GM23338 (cell line): ENCODE results near the gene FAM78B. TPM values are rescaled to one million over a fixed set of nuclear protein-coding genes. Genes with fewer than 3 reads are reported as not detected.
A peak's percentile ranks its signal among the peaks of the same experiment; 100 is the strongest.

Source experiments
- ATAC-seq: fragments of 200-7000 bp; cut with Tn5 transposase; 3 replicates; pipeline ENCODE4 v1.9.1; 2020
- DNase-seq: peaks from one replicate; pipeline ENCODE4 v3.0.0-alpha.2; 2015; ENCODE audit warnings: low spot score
- H2AFZ ChIP-seq: fragments of 200-600 bp; sonication (generic); 2 replicates; pipeline ENCODE4 v1.8.0; 2016; ENCODE audit warnings: antibody characterized with exemption, mild to moderate bottlenecking, moderate library complexity
- H3F3A ChIP-seq: fragments of 200-600 bp; sonication (generic); replicated peaks from 2 replicates; pipeline ENCODE4 v1.8.0; 2017; ENCODE audit warnings: antibody characterized with exemption, mixed run types, low read depth
- H3K27ac ChIP-seq: fragments of 200-600 bp; sonication (generic); 2 replicates; pipeline ENCODE4 v1.6.1; 2016; ENCODE audit warnings: low read depth
- H3K27me3 ChIP-seq: fragments of 200-600 bp; sonication (generic); 2 replicates; pipeline ENCODE4 v1.8.0; 2016; ENCODE audit warnings: mild to moderate bottlenecking, mixed run types, moderate library complexity; ENCODE audit not compliant: insufficient read depth
- H3K36me3 ChIP-seq: fragments of 200-600 bp; sonication (generic); 2 replicates; pipeline ENCODE4 v1.8.0; 2016; ENCODE audit warnings: mild to moderate bottlenecking; ENCODE audit not compliant: insufficient read depth
- H3K4me1 ChIP-seq: fragments of 200-600 bp; sonication (generic); 2 replicates; pipeline ENCODE4 v1.8.0; 2016; ENCODE audit warnings: mild to moderate bottlenecking, moderate library complexity; ENCODE audit not compliant: insufficient read depth
- H3K4me2 ChIP-seq: fragments of 200-600 bp; sonication (generic); 2 replicates; pipeline ENCODE4 v1.7.1; 2017; ENCODE audit warnings: mixed run types
- H3K4me3 ChIP-seq: fragments of 200-600 bp; sonication (generic); 2 replicates; pipeline ENCODE4 v1.6.1; 2016; ENCODE audit warnings: mixed run types
- H3K79me2 ChIP-seq: fragments of 200-600 bp; sonication (generic); replicated peaks from 2 replicates; pipeline ENCODE4 v1.8.0; 2017; ENCODE audit warnings: mild to moderate bottlenecking; ENCODE audit not compliant: insufficient read depth
- H3K9me2 ChIP-seq: fragments of 200-600 bp; sonication (generic); 2 replicates; pipeline ENCODE4 v1.8.0; 2017; ENCODE audit not compliant: insufficient read depth
- H4K20me1 ChIP-seq: fragments of 200-600 bp; sonication (generic); replicated peaks from 2 replicates; pipeline ENCODE4 v1.8.0; 2017; ENCODE audit warnings: mild to moderate bottlenecking; ENCODE audit not compliant: insufficient read depth
- H3K27ac Mint-ChIP-seq: 2 replicates; pipeline ENCODE4 v1.8.0; 2020; ENCODE audit warnings: inconsistent platforms, mild to moderate bottlenecking, moderate library complexity, mixed read lengths
- H3K27me3 Mint-ChIP-seq: 3 replicates; pipeline ENCODE4 v1.8.0; 2022; ENCODE audit warnings: low read depth, mild to moderate bottlenecking, moderate library complexity, mixed read lengths, inconsistent platforms; ENCODE audit not compliant: insufficient read depth, poor library complexity
- H3K36me3 Mint-ChIP-seq: 3 replicates; pipeline ENCODE4 v1.8.0; 2021; ENCODE audit warnings: low read depth, mild to moderate bottlenecking, inconsistent platforms, moderate library complexity, mixed read lengths
- H3K4me1 Mint-ChIP-seq: 3 replicates; pipeline ENCODE4 v1.8.0; 2020; ENCODE audit warnings: mild to moderate bottlenecking, inconsistent platforms, mixed read lengths
- H3K4me3 Mint-ChIP-seq: 3 replicates; pipeline ENCODE4 v1.8.0; 2021; ENCODE audit warnings: moderate library complexity, mild to moderate bottlenecking, inconsistent platforms, mixed read lengths
- H3K9me3 Mint-ChIP-seq: 3 replicates; pipeline ENCODE4 v1.8.0; 2020; ENCODE audit warnings: moderate library complexity, mild to moderate bottlenecking, inconsistent platforms, mixed read lengths
- CREB1 ChIP-seq: fragments of 250-450 bp; sonication (Bioruptor Pico); IDR thresholded peaks from 2 replicates; pipeline ENCODE4 v1.5.0; 2020; ENCODE audit warnings: low read depth, mild to moderate bottlenecking, moderate library complexity
- EZH2 ChIP-seq: fragments of 200-600 bp; sonication (generic); IDR thresholded peaks from one replicate; pipeline ENCODE4 v1.8.0; 2017; ENCODE audit warnings: antibody characterized with exemption, mild to moderate bottlenecking, low read depth; ENCODE audit not compliant: unreplicated experiment
- EZH2phosphoT487 ChIP-seq: fragments of 200-600 bp; sonication (generic); IDR thresholded peaks from one replicate; pipeline ENCODE4 v1.8.1; 2018; ENCODE audit warnings: antibody characterized with exemption; ENCODE audit not compliant: unreplicated experiment
- NANOG ChIP-seq: IDR thresholded peaks from 2 replicates; pipeline ENCODE4 v1.6.1; 2016; ENCODE audit warnings: antibody characterized with exemption, borderline replicate concordance
- POLR2AphosphoS5 ChIP-seq: IDR thresholded peaks from 2 replicates; pipeline ENCODE4 v1.6.1; 2016; ENCODE audit warnings: antibody characterized with exemption, low read depth
- STAT1 ChIP-seq: IDR thresholded peaks from one replicate; pipeline ENCODE4 v1.6.1; 2016; ENCODE audit warnings: antibody characterized with exemption; ENCODE audit not compliant: unreplicated experiment
- ZNF114 ChIP-seq: fragments of 250-450 bp; sonication (Bioruptor Pico); IDR thresholded peaks from 2 replicates; pipeline ENCODE4 v1.5.0; 2020; ENCODE audit warnings: mild to moderate bottlenecking, moderate library complexity
- ZNF331 ChIP-seq: fragments of 250-450 bp; sonication (Bioruptor Pico); IDR thresholded peaks from 2 replicates; pipeline ENCODE4 v1.5.0; 2020; ENCODE audit warnings: low read depth, mild to moderate bottlenecking, moderate library complexity
- long read RNA-seq: library from polyadenylated mRNA; unstranded; transcript quantifications from one replicate; pipeline ENCODE4 v2.0.0, GENCODE V29; 2020; ENCODE audit not compliant: unreplicated experiment
- polyA plus RNA-seq: library from polyadenylated mRNA; unstranded; fragments of >200 nt; fragmentation: Nextera tagmentation; extraction: Ambion mirVana; gene quantifications from 2 replicates; pipeline ENCODE4 v1.2.1, GENCODE V29; 2016
- total RNA-seq: library from RNA; depleted of rRNA; stranded (reverse); fragments of >200 nt; shearing (Covaris generic); gene quantifications from 2 replicates; pipeline ENCODE4 v1.2.3, GENCODE V29; 2014; rRNA removed
- TF ChIP-seq, protein P1 (sequence below): IDR thresholded peaks from one replicate; pipeline ENCODE4 v1.6.1; 2018; ENCODE audit warnings: antibody characterized with exemption; ENCODE audit not compliant: unreplicated experiment
- TF ChIP-seq, protein P2 (sequence below), 2 experiments: fragments of 200-600 bp in 1 of 2; sonication (generic) in 1 of 2; conservative IDR thresholded peaks; 2 replicates each; pipeline versions ENCODE4 v1.5.1 to v1.6.1; 2016 to 2017; ENCODE audit warnings: antibody characterized with exemption in 2 of 2, low read depth in 2 of 2, mild to moderate bottlenecking in 2 of 2, moderate library complexity in 1 of 2

Gene FAM78B, protein sequence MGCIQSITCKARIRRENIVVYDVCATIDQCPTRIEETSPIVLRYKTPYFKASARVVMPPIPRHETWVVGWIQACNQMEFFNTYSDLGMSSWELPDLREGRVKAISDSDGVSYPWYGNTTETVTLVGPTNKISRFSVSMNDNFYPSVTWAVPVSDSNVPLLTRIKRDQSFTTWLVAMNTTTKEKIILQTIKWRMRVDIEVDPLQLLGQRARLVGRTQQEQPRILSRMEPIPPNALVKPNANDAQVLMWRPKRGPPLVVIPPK
- total RNA-seq (4.6 and 5.8 TPM in 2 replicates), polyA plus RNA-seq (0.73 and 1.6 TPM in 2 replicates)
- long read RNA-seq, partial matches to known transcripts, result 0 of 1 reads
- long read RNA-seq, other reads (novel, unspliced or antisense), result 0 of 1 reads

DNA sequence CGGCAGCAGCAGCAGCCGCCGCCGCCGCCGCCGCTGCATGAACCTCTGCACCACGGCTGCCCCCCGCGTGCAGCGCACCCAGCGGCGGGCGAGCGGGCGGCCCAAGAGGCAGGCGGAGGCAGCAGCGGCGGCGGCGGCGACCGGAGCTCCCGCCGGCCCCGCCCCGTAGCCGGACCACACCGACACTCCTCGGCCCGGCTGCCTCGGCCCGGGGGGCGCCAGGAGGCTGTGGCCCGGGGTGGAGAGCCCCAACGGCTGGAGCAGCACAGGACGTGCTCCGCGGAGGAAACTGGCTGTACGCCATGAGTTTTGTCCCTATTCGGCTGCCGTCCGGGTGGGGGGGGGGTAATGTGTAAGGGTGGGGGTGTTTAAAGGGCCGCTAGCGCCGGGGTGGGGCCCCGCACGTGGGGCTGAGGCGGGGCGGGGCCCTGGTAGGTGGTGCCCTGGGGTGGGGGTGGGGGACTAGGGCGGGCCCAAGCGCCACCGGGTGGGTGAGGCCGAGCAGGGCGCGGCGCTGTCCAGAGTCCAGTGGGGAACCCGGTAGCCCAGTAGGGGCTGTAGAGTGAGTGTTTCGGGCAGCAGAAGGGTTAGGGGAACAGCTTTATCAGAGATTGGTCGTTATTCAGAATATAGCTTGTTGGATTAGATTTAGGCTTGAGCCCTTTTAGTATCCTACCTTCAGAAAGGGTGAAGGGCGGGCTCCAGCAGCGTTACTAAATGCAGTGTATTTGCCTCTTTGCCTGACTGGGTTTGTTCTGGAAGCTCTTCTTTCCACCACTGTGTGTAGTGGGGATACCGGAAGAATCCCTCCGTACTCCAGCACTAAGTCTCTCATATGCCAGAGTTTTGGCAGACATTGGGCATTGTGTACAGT, at the start of gene FAM78B:
Gene FAM78B, minus strand, starts transcription at position 304 of the 874 bp plus-strand sequence. CDS start 753 bp downstream, outside the sequence.
- TF ChIP-seq ZNF114 (CRISPR knock-in tag), result no peak
- TF ChIP-seq, protein P1, sequence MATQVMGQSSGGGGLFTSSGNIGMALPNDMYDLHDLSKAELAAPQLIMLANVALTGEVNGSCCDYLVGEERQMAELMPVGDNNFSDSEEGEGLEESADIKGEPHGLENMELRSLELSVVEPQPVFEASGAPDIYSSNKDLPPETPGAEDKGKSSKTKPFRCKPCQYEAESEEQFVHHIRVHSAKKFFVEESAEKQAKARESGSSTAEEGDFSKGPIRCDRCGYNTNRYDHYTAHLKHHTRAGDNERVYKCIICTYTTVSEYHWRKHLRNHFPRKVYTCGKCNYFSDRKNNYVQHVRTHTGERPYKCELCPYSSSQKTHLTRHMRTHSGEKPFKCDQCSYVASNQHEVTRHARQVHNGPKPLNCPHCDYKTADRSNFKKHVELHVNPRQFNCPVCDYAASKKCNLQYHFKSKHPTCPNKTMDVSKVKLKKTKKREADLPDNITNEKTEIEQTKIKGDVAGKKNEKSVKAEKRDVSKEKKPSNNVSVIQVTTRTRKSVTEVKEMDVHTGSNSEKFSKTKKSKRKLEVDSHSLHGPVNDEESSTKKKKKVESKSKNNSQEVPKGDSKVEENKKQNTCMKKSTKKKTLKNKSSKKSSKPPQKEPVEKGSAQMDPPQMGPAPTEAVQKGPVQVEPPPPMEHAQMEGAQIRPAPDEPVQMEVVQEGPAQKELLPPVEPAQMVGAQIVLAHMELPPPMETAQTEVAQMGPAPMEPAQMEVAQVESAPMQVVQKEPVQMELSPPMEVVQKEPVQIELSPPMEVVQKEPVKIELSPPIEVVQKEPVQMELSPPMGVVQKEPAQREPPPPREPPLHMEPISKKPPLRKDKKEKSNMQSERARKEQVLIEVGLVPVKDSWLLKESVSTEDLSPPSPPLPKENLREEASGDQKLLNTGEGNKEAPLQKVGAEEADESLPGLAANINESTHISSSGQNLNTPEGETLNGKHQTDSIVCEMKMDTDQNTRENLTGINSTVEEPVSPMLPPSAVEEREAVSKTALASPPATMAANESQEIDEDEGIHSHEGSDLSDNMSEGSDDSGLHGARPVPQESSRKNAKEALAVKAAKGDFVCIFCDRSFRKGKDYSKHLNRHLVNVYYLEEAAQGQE, result peak; percentile 61
- TF ChIP-seq, protein P2, sequence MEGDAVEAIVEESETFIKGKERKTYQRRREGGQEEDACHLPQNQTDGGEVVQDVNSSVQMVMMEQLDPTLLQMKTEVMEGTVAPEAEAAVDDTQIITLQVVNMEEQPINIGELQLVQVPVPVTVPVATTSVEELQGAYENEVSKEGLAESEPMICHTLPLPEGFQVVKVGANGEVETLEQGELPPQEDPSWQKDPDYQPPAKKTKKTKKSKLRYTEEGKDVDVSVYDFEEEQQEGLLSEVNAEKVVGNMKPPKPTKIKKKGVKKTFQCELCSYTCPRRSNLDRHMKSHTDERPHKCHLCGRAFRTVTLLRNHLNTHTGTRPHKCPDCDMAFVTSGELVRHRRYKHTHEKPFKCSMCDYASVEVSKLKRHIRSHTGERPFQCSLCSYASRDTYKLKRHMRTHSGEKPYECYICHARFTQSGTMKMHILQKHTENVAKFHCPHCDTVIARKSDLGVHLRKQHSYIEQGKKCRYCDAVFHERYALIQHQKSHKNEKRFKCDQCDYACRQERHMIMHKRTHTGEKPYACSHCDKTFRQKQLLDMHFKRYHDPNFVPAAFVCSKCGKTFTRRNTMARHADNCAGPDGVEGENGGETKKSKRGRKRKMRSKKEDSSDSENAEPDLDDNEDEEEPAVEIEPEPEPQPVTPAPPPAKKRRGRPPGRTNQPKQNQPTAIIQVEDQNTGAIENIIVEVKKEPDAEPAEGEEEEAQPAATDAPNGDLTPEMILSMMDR (conservative IDR thresholded peaks at IDR 0.05; ENCODE audit: low read depth in 2 of 2), result 0 out of 4 replicates have a peak, but pooled peaks of 1 of the 2 experiments have one; percentile 8
- Histone ChIP-seq H3K4me3 (peak within 1 kb of the TSS; percentile 83), H3K4me1 (peaks cover 20% of the 10 kb centered on the region), H2AFZ (peak within 1 kb of the TSS; percentile 98), H3K27me3 (peaks cover 40% of the 10 kb centered on the region), H4K20me1 (peaks cover 4% of the 10 kb centered on the region; the same call in 1 of the 2 replicates), H3F3A (no peaks in the 10 kb centered on the region), H3K4me2 (peak within 1 kb of the TSS; percentile 94), H3K9me2 (0 out of 2 replicates have a peak, but pooled peaks cover 4% of the 10 kb centered on the region), H3K36me3 (no peaks in the 10 kb centered on the region), H3K79me2 (no peaks in the 10 kb centered on the region), H3K27ac (no peak within 1 kb of the TSS)
- ATAC-seq, result peak; percentile 70
- Mint-ChIP-seq H3K4me1 (peaks cover 24% of the 10 kb centered on the region), H3K27ac (no peak within 1 kb of the TSS), H3K4me3 (peak within 1 kb of the TSS; percentile 82), H3K27me3 (peaks cover 43% of the 10 kb centered on the region), H3K36me3 (no peaks in the 10 kb centered on the region), H3K9me3 (peaks cover 2% of the 10 kb centered on the region; the same call in 1 of the 3 replicates)
- peak; percentile 78 for DNase-seq

DNA sequence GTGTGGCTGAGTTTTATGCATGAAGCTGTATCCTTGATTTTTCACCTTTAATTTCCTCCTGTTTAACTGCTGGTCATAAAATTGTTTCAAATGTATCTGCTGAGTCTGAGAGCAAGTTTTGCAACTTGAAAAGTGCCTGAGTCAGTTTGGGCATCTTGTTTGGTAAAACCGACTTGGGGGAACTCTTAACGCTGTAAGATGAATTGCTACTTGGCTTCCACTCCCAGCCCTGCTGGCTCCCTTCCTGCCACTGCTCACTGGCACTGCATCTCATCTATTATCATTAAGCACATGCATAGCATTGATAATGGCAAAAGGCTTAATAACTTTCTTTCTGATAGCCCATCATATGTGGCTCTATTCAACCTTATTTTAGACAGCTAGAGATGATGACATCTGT, 35.7 kb upstream of the FAM78B start:
- H3K9me3 Mint-ChIP-seq, result no peaks in the 10 kb centered on the region
- Histone ChIP-seq H3K4me1 (no peaks in the 10 kb centered on the region; the same call in 1 of the 2 replicates), H3K27me3 (no peaks in the 10 kb centered on the region), H4K20me1 (no peaks in the 10 kb centered on the region), H3F3A (no peaks in the 10 kb centered on the region), H3K79me2 (no peaks in the 10 kb centered on the region), H3K9me2 (peaks cover 11% of the 10 kb centered on the region; the same call in 1 of the 2 replicates), H3K36me3 (no peaks in the 10 kb centered on the region), H3K4me2 (no peak overlapping the region), H2AFZ (0 out of 2 replicates have a peak overlapping the region, but pooled peaks have one; percentile 66), H3K27ac (peak overlapping the region; percentile 36; the same call in 1 of the 2 replicates), H3K4me3 (no peak overlapping the region)
- H3K27ac Mint-ChIP-seq, result no peak overlapping the region
- H3K27me3 Mint-ChIP-seq, result peaks cover 4% of the 10 kb centered on the region
- DNase-seq (no peak), ATAC-seq (no peak)
- peaks cover 5% of the 10 kb centered on the region; the same call in 2 of the 3 replicates for H3K4me1 Mint-ChIP-seq
- no peak overlapping the region for H3K4me3 Mint-ChIP-seq
- no peaks in the 10 kb centered on the region for H3K36me3 Mint-ChIP-seq
- no peak for TF ChIP-seq STAT1
- no peak for TF ChIP-seq EZH2
- TF ChIP-seq CREB1 (CRISPR knock-in tag), result no peak
- no peak for TF ChIP-seq ZNF331
- no peak for TF ChIP-seq POLR2AphosphoS5
- no peak for TF ChIP-seq NANOG
- TF ChIP-seq, protein P1, result no peak
- no peak for TF ChIP-seq EZH2phosphoT487
